Stimulated activated effector memory CD8-positive, alpha-beta T cell treated with anti-CD3 and anti-CD28 coated beads, Interleukin-12 subunit alpha, Interleukin-12 subunit beta, amount 100 ng/mL, for 72 hours (primary cell): Measurements from ENCODE around the gene MCM8.

Experiments
- ATAC-seq: fragments of 150-1000 bp; cut with Tn5 transposase; 2 replicates; pipeline ENCODE4 v1.10.0; 2021
- DNase-seq, 2 donors: peaks; one replicate each; pipeline ENCODE4 v3.0.0; 2021 to 2022; ENCODE audit warnings: low spot score in 2 of 2
- H3K27ac Mint-ChIP-seq: one replicate; pipeline ENCODE4 v1.8.0; 2022; ENCODE audit warnings: mild to moderate bottlenecking, mixed read lengths
- H3K36me3 Mint-ChIP-seq: one replicate; pipeline ENCODE4 v1.8.0; 2022; ENCODE audit warnings: mild to moderate bottlenecking, mixed read lengths
- H3K4me1 Mint-ChIP-seq: one replicate; pipeline ENCODE4 v1.8.0; 2022; ENCODE audit warnings: mixed read lengths
- H3K4me3 Mint-ChIP-seq: one replicate; pipeline ENCODE4 v1.8.0; 2022; ENCODE audit warnings: mild to moderate bottlenecking, mixed read lengths
- H3K9me3 Mint-ChIP-seq: one replicate; pipeline ENCODE4 v1.8.0; 2022; ENCODE audit warnings: mixed read lengths

The MCM8 gene

GRCh38 chr20:5950271-5951031 is at the start of gene MCM8, which contains the start of gene TRMT6:
TSS of gene MCM8 (plus strand) at chr20:5950652. CDS start at chr20:5952016, 1,364 bp downstream.
TSS of gene TRMT6 (minus strand) at chr20:5950533. CDS start at chr20:5950405, 128 bp downstream.
- Mint-ChIP-seq H3K27ac (peak within 1 kb of the TSS; percentile 99), H3K4me3 (peak within 1 kb of the TSS; percentile 96), H3K4me1 (peaks cover 43% of the 10 kb centered on the region), H3K9me3 (no peaks in the 10 kb centered on the region), H3K36me3 (peaks cover 97% of the 10 kb centered on the region)
- ATAC-seq: peak; percentile 86
- DNase-seq: peak; percentile 87 to 99

- DNase-seq (no peak), ATAC-seq (peak; percentile 39)
- Mint-ChIP-seq H3K9me3 (no peaks in the 10 kb centered on the region), H3K27ac (no peak overlapping the region), H3K4me1 (no peaks in the 10 kb centered on the region), H3K36me3 (no peaks in the 10 kb centered on the region), H3K4me3 (no peak overlapping the region)
Measured at GRCh38 chr20:5900908-5901307, 49.5 kb upstream of the MCM8 start.

- no peaks in the 10 kb centered on the region for H3K36me3 Mint-ChIP-seq
- no peaks in the 10 kb centered on the region for H3K9me3 Mint-ChIP-seq
- DNase-seq (no peak), ATAC-seq (no peak)
- H3K4me1 Mint-ChIP-seq: peaks cover 15% of the 10 kb centered on the region
- H3K4me3 Mint-ChIP-seq: no peak overlapping the region
- H3K27ac Mint-ChIP-seq: no peak overlapping the region
Measured at GRCh38 chr20:5908981-5909380, 41.5 kb upstream of the MCM8 start.

GRCh38 chr20:5910186-5910585 is 40.3 kb upstream of the MCM8 start:
- ATAC-seq (no peak), DNase-seq (no peak)
- Mint-ChIP-seq H3K36me3 (no peaks in the 10 kb centered on the region), H3K4me3 (peak overlapping the region; percentile 68), H3K27ac (no peak overlapping the region), H3K4me1 (peaks cover 15% of the 10 kb centered on the region), H3K9me3 (no peaks in the 10 kb centered on the region)

- no peak for DNase-seq
- Mint-ChIP-seq H3K4me3 (no peak overlapping the region), H3K4me1 (peaks cover 15% of the 10 kb centered on the region), H3K27ac (no peak overlapping the region), H3K36me3 (no peaks in the 10 kb centered on the region), H3K9me3 (no peaks in the 10 kb centered on the region)
- no peak for ATAC-seq
Measured at GRCh38 chr20:5913166-5913565, 37.3 kb upstream of the MCM8 start.

GRCh38 chr20:5914859-5915258 is 35.6 kb upstream of the MCM8 start:
- Mint-ChIP-seq H3K4me3 (no peak overlapping the region), H3K36me3 (no peaks in the 10 kb centered on the region), H3K4me1 (peaks cover 28% of the 10 kb centered on the region), H3K27ac (no peak overlapping the region), H3K9me3 (no peaks in the 10 kb centered on the region)
- ATAC-seq: no peak
- DNase-seq: no peak

- no peak overlapping the region for H3K27ac Mint-ChIP-seq
- no peak for DNase-seq
- peak; percentile 86 for ATAC-seq
- no peaks in the 10 kb centered on the region for H3K36me3 Mint-ChIP-seq
- no peak overlapping the region for H3K4me3 Mint-ChIP-seq
- no peaks in the 10 kb centered on the region for H3K9me3 Mint-ChIP-seq
- H3K4me1 Mint-ChIP-seq: peaks cover 22% of the 10 kb centered on the region
Measured at GRCh38 chr20:5918856-5919625, 31.4 kb upstream of the MCM8 start.

GRCh38 chr20:5919626-5920544 is 30.6 kb upstream of the MCM8 start:
- Mint-ChIP-seq H3K4me1 (peaks cover 22% of the 10 kb centered on the region), H3K9me3 (no peaks in the 10 kb centered on the region), H3K27ac (no peak overlapping the region), H3K36me3 (no peaks in the 10 kb centered on the region), H3K4me3 (no peak overlapping the region)
- DNase-seq (no peak), ATAC-seq (peak; percentile 93)

- no peak overlapping the region for H3K27ac Mint-ChIP-seq
- H3K4me3 Mint-ChIP-seq: no peak overlapping the region
- no peaks in the 10 kb centered on the region for H3K9me3 Mint-ChIP-seq
- H3K4me1 Mint-ChIP-seq: peaks cover 22% of the 10 kb centered on the region
- no peak for ATAC-seq
- DNase-seq: no peak
- no peaks in the 10 kb centered on the region for H3K36me3 Mint-ChIP-seq
Measured at GRCh38 chr20:5920581-5920980, 29.9 kb upstream of the MCM8 start.

GRCh38 chr20:5923493-5923892 is 27.0 kb upstream of the MCM8 start:
- ATAC-seq (no peak), DNase-seq (no peak)
- H3K36me3 Mint-ChIP-seq: no peaks in the 10 kb centered on the region
- H3K4me1 Mint-ChIP-seq: peaks cover 22% of the 10 kb centered on the region
- H3K9me3 Mint-ChIP-seq: no peaks in the 10 kb centered on the region
- H3K4me3 Mint-ChIP-seq: no peak overlapping the region
- no peak overlapping the region for H3K27ac Mint-ChIP-seq

GRCh38 chr20:5925551-5925950 is 24.9 kb upstream of the MCM8 start:
- Mint-ChIP-seq H3K9me3 (no peaks in the 10 kb centered on the region), H3K36me3 (no peaks in the 10 kb centered on the region), H3K4me1 (peaks cover 2% of the 10 kb centered on the region), H3K4me3 (no peak overlapping the region), H3K27ac (no peak overlapping the region)
- ATAC-seq (no peak), DNase-seq (no peak)

GRCh38 chr20:5927749-5928462 is 22.5 kb upstream of the MCM8 start:
- Mint-ChIP-seq H3K9me3 (no peaks in the 10 kb centered on the region), H3K4me3 (no peak overlapping the region), H3K4me1 (no peaks in the 10 kb centered on the region), H3K27ac (no peak overlapping the region), H3K36me3 (no peaks in the 10 kb centered on the region)
- DNase-seq (no peak), ATAC-seq (no peak)

GRCh38 chr20:5928836-5929715 is 21.4 kb upstream of the MCM8 start:
- no peaks in the 10 kb centered on the region for H3K36me3 Mint-ChIP-seq
- DNase-seq: no peak

GRCh38 chr20:5931411-5931810 is 19.0 kb upstream of the MCM8 start:
- H3K27ac Mint-ChIP-seq: no peak overlapping the region
- H3K36me3 Mint-ChIP-seq: no peaks in the 10 kb centered on the region
- no peak for ATAC-seq
- H3K4me3 Mint-ChIP-seq: no peak overlapping the region
- no peaks in the 10 kb centered on the region for H3K4me1 Mint-ChIP-seq
- H3K9me3 Mint-ChIP-seq: no peaks in the 10 kb centered on the region
- no peak for DNase-seq

More at GRCh38 chr20:5928836-5929715, 21.4 kb upstream of the MCM8 start:
- H3K9me3 Mint-ChIP-seq: no peaks in the 10 kb centered on the region
- no peak for ATAC-seq
- H3K4me1 Mint-ChIP-seq: no peaks in the 10 kb centered on the region
- H3K4me3 Mint-ChIP-seq: no peak overlapping the region
- no peak overlapping the region for H3K27ac Mint-ChIP-seq
